GM12878 (cell line): ENCODE results near the gene MACROD2. TPM values are rescaled to one million over a fixed set of nuclear protein-coding genes. Genes with fewer than 3 reads are reported as not detected.

Source experiments
- E2F8 ChIP-seq: fragments of 450-650 bp; IDR thresholded peaks from 2 replicates; pipeline ENCODE4 v1.6.1; 2018; ENCODE audit warnings: mild to moderate bottlenecking, low read depth, moderate library complexity; ENCODE audit not compliant: partially characterized antibody
- EZH2 ChIP-seq: IDR thresholded peaks from 2 replicates; pipeline ENCODE4 v1.6.1; 2012; ENCODE audit warnings: low read depth, mild to moderate bottlenecking, control low read depth, inconsistent platforms, low read length, borderline replicate concordance; ENCODE audit not compliant: control insufficient read depth
- FOS ChIP-seq: IDR thresholded peaks from 3 replicates; pipeline ENCODE4 v1.6.1; 2011; ENCODE audit warnings: borderline replicate concordance; ENCODE audit not compliant: insufficient read length; ENCODE audit errors: extremely low read depth
- HDAC6 ChIP-seq: fragments of 200-600 bp; sonication (generic); IDR thresholded peaks from one replicate; pipeline ENCODE4 v1.8.0; 2017; ENCODE audit warnings: antibody characterized with exemption; ENCODE audit not compliant: unreplicated experiment
- NBN ChIP-seq: fragments of 450-650 bp; IDR thresholded peaks from 2 replicates; pipeline ENCODE4 v1.6.1; 2016
- NFYB ChIP-seq: IDR thresholded peaks from 2 replicates; pipeline ENCODE4 v1.6.1; 2011; ENCODE audit warnings: low read depth, mild to moderate bottlenecking, low read length, improper control_type of control experiment, moderate library complexity; ENCODE audit not compliant: insufficient read depth
- NRF1 ChIP-seq: conservative IDR thresholded peaks from 2 replicates; pipeline ENCODE4 v1.6.1; 2011; ENCODE audit warnings: mild to moderate bottlenecking, low read depth, low read length, improper control_type of control experiment
- PAX8 ChIP-seq: fragments of 450-650 bp; IDR thresholded peaks from 2 replicates; pipeline ENCODE4 v1.6.1; 2017; ENCODE audit warnings: mild to moderate bottlenecking, moderate library complexity
- PRDM15 ChIP-seq: fragments of 450-650 bp; formaldehyde crosslinking; IDR thresholded peaks from 2 replicates; pipeline ENCODE4 v1.4.0; 2020; ENCODE audit warnings: mild to moderate bottlenecking, moderate library complexity
- SKIL ChIP-seq: fragments of 450-650 bp; IDR thresholded peaks from 2 replicates; pipeline ENCODE4 v1.6.1; 2017; ENCODE audit warnings: mild to moderate bottlenecking, low read depth, inconsistent platforms; ENCODE audit not compliant: poor library complexity, severe bottlenecking
- SMAD1 ChIP-seq: fragments of 450-650 bp; IDR thresholded peaks from 2 replicates; pipeline ENCODE4 v1.6.1; 2018; ENCODE audit warnings: mild to moderate bottlenecking, low read depth; ENCODE audit not compliant: partially characterized antibody
- SMC3 ChIP-seq: IDR thresholded peaks from 2 replicates; pipeline ENCODE4 v1.6.1; 2011; ENCODE audit warnings: low read length, improper control_type of control experiment, borderline replicate concordance
- ZBTB40 ChIP-seq: fragments of 450-650 bp; IDR thresholded peaks from 2 replicates; pipeline ENCODE4 v1.6.1; 2016; ENCODE audit warnings: mild to moderate bottlenecking, moderate library complexity, borderline replicate concordance
- ZNF274 ChIP-seq: IDR thresholded peaks from one replicate; pipeline ENCODE4 v1.8.0; 2011; ENCODE audit not compliant: insufficient read length, insufficient read depth
- ZNF622 ChIP-seq: fragments of 450-650 bp; IDR thresholded peaks from 2 replicates; pipeline ENCODE4 v1.6.1; 2017; ENCODE audit warnings: mild to moderate bottlenecking, inconsistent platforms
- ZSCAN29 ChIP-seq: fragments of 450-650 bp; IDR thresholded peaks from 2 replicates; pipeline ENCODE4 v1.6.1; 2017; ENCODE audit warnings: mild to moderate bottlenecking, moderate library complexity
- polyA plus RNA-seq, 11 experiments: library from polyadenylated mRNA; depleted of rRNA in 4 of 11; unstranded in 6 of 11; stranded (reverse) in 5 of 11; fragments of >200 nt; fragmentation: Nextera tagmentation in 4 of 11; fragmentation: Illumina TruSeq in 1 of 11; extraction: Ambion mirVana in 4 of 11; extraction: Trizol in 1 of 11; gene quantifications; 1 replicate in 1 of 11; 2 replicates in 10 of 11; pipeline versions ENCODE4 v1.2.1 to v1.2.3, GENCODE V29; 2011 to 2016; ENCODE audit warnings: inconsistent platforms in 2 of 11, missing spikeins in 2 of 11, low read depth in 1 of 11
- total RNA-seq, 4 experiments: library from RNA; depleted of rRNA in 3 of 4; stranded (reverse); fragments of >200 nt in 3 of 4; fragmentation: Illumina TruSeq in 1 of 4; extraction: Trizol in 1 of 4; gene quantifications; 2 replicates each; pipeline versions ENCODE4 v1.2.1 to v1.2.3, GENCODE V29; 2013 to 2021

MACROD2 gene
- total and polyA plus RNA-seq, 10 of the 15 experiments (the other 5 are each of a cell fraction or from before 2014, with no cell fraction given), result 1.1 to 21.5 (median 2.2) TPM

DNA sequence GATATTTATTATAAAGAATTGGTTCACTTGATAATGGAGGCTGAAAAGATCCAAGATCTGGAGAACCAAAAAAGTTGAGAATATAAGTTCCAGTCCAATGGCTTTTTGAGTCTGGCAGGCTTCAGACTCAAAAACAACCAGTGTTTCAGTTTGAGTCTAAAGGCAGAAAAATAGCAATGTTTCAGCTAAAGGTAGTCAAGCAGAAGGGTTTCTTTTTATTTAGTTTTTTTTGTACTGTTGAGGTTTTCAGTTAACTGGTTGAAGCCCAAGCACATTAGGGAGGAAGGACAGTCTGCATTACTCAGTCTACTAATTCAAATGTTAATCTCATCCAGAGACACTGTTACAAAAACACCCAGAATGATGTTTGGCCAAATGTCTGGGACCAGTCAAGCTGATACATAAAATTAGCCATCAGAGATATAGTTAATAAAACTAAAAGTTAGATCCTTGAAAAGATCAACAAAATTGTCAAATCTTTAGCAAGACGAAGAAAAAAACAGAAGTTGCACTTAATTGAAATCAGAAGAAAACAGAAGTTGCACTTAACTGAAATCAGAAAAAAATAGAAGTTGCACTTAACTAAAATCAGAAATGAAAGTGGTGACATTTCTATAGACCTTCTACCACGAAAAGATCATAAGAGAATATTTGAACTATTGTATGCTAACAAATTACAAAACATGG, 1322.4 kb downstream of the MACROD2 start (continued):
- no peak for TF ChIP-seq PRDM15
- TF ChIP-seq ZNF274, result no peak
- no peak for TF ChIP-seq E2F8
- TF ChIP-seq EZH2, result no peak
- no peak for TF ChIP-seq ZNF622
- TF ChIP-seq SMC3, result no peak
- TF ChIP-seq FOS, result no peak
- no peak for TF ChIP-seq PAX8
- no peak for TF ChIP-seq NBN
- no peak for TF ChIP-seq NRF1
- TF ChIP-seq NFYB, result no peak
- no peak for TF ChIP-seq ZBTB40
- no peak for TF ChIP-seq HDAC6
- peak; percentile 40 for TF ChIP-seq SKIL
- no peak for TF ChIP-seq SMAD1
- TF ChIP-seq ZSCAN29, result no peak
